Measurements from ENCODE around the gene SNX21. TPM values are rescaled to one million over a fixed set of nuclear protein-coding genes. Genes with fewer than 3 reads are reported as not detected.

SNX21 gene
- total RNA-seq, 2 experiments from 2014 or later: 0.49 to 0.79 TPM

GRCh38 chr20:45861221-45862075 lies 27.8 kb downstream of the SNX21 start:
- intact Hi-C loops (cut with micrococcal nuclease; ENCODE audit: unreplicated experiment): no loop called here
- Histone ChIP-seq H3K4me1 (ENCODE audit: insufficient read depth, low read length, poor library complexity, severe bottlenecking) (peaks cover 12% of the 10 kb centered on the region), H3K79me2 (ENCODE audit: insufficient read depth, low read depth, low read length) (peaks cover 16% of the 10 kb centered on the region; the same call in 1 of the 2 replicates), H3K4me3 (ENCODE audit: low read depth, low read length, poor library complexity, severe bottlenecking) (no peak overlapping the region), H3K9me3 (ENCODE audit: low read length) (no peaks in the 10 kb centered on the region), H3K36me3 (ENCODE audit: insufficient read depth, low read length) (no peaks in the 10 kb centered on the region), H3K9me2 (ENCODE audit: insufficient read depth, low read length) (no peaks in the 10 kb centered on the region), H2AFZ (ENCODE audit: low read length) (no peak overlapping the region), H3K4me2 (ENCODE audit: low read length) (no peak overlapping the region), H4K20me1 (ENCODE audit: insufficient read depth, low read length) (no peaks in the 10 kb centered on the region), H3K27ac (ENCODE audit: low read depth, low read length, poor library complexity, severe bottlenecking) (no peak overlapping the region)
- POLR2A ChIA-PET: interaction anchor here (0.6 kb wide), 1 partner anchor 1355 kb away, joined by 3 read pairs; no protein-coding TSS in a partner anchor
- CTCF ChIA-PET (ENCODE audit: unreplicated experiment): interaction anchor here (0.6 kb wide), 1 partner anchor 27 kb away, joined by 3 read pairs; no protein-coding TSS in a partner anchor
- BruUV-seq (replicated peaks): no TSS peak
- TF ChIP-seq CTCF (conservative IDR thresholded peaks at IDR 0.05; ENCODE audit: low read length): no peak
- no peak for TF ChIP-seq EZH2phosphoT487 (IDR thresholded peaks at IDR 0.05; ENCODE audit: borderline replicate concordance, low read depth, low read length)
- no peak for DNase-seq (ENCODE audit: low spot score)

- Histone ChIP-seq H3K79me2 (ENCODE audit: insufficient read depth, low read depth, low read length) (peaks cover 2% of the 10 kb centered on the region; the same call in 1 of the 2 replicates), H4K20me1 (ENCODE audit: insufficient read depth, low read length) (no peaks in the 10 kb centered on the region), H3K9me2 (ENCODE audit: insufficient read depth, low read length) (no peaks in the 10 kb centered on the region), H3K36me3 (ENCODE audit: insufficient read depth, low read length) (no peaks in the 10 kb centered on the region), H3K4me1 (ENCODE audit: insufficient read depth, low read length, poor library complexity, severe bottlenecking) (peaks cover 2% of the 10 kb centered on the region), H3K4me3 (ENCODE audit: low read depth, low read length, poor library complexity, severe bottlenecking) (no peak overlapping the region), H3K9me3 (ENCODE audit: low read length) (no peaks in the 10 kb centered on the region), H3K27ac (ENCODE audit: low read depth, low read length, poor library complexity, severe bottlenecking) (no peak overlapping the region), H2AFZ (ENCODE audit: low read length) (no peak overlapping the region), H3K4me2 (ENCODE audit: low read length) (no peak overlapping the region)
- no TSS peak for BruUV-seq (replicated peaks)
- intact Hi-C loops (cut with micrococcal nuclease; ENCODE audit: unreplicated experiment): no loop called here
- no peak for DNase-seq (ENCODE audit: low spot score)
- CTCF ChIA-PET (ENCODE audit: unreplicated experiment): no interaction called here
- POLR2A ChIA-PET: no interaction called here
- TF ChIP-seq EZH2phosphoT487 (IDR thresholded peaks at IDR 0.05; ENCODE audit: borderline replicate concordance, low read depth, low read length) (no peak), CTCF (conservative IDR thresholded peaks at IDR 0.05; ENCODE audit: low read length) (no peak)
Observed at GRCh38 chr20:45863543-45864470, 30.2 kb downstream of the SNX21 start.

Data from OCI-LY7 (cell line).